Panc1 (cell line): ENCODE data around the gene CCR2. TPM values are rescaled to one million over a fixed set of nuclear protein-coding genes. Genes with fewer than 3 reads are reported as not detected.

Source experiments
- ATAC-seq: fragments of 200-7000 bp; cut with Tn5 transposase; 2 replicates; pipeline ENCODE4 v1.9.1; 2020; ENCODE audit warnings: mild to moderate bottlenecking, moderate library complexity
- BruUV-seq: library from RNA; stranded (reverse); fragments of 400-500 nt; replicated peaks from 2 replicates; lab custom pipeline; 2021; lab: Mats Ljungman, UMichigan
- CTCF ChIA-PET: fragments of 300-600 bp; sonication (Branson Sonifier 250); formaldehyde crosslinking; loops from one replicate; lab custom pipeline; 2022; ENCODE audit warnings: antibody characterized with exemption; lab: Charles Lee
- POLR2A ChIA-PET: fragments of 300-600 bp; sonication (Branson Sonifier 250); formaldehyde crosslinking; loops from one replicate; lab custom pipeline; 2022; ENCODE audit warnings: antibody characterized with exemption; lab: Charles Lee
- DNase-seq: peaks from one replicate; pipeline ENCODE4 v3.0.0-alpha.2; 2010; ENCODE audit warnings: low read depth, low spot score
- H3K27ac ChIP-seq: 2 replicates; pipeline ENCODE4 v1.5.1; 2011; ENCODE audit warnings: mild to moderate bottlenecking, low read length, inconsistent platforms
- H3K27me3 ChIP-seq: fragments of 200-500 bp; sonication (Bioruptor generic); 2 replicates; pipeline ENCODE4 v1.6.0; 2014; ENCODE audit warnings: low read length, inconsistent platforms; ENCODE audit not compliant: control insufficient read depth, insufficient read depth
- H3K36me3 ChIP-seq: fragments of 200-500 bp; sonication (Bioruptor generic); 2 replicates; pipeline ENCODE4 v1.5.1; 2014; ENCODE audit warnings: inconsistent platforms, mild to moderate bottlenecking, low read length, moderate library complexity; ENCODE audit not compliant: control insufficient read depth, insufficient read depth
- H3K4me1 ChIP-seq: 2 replicates; pipeline ENCODE4 v1.5.1; 2011; ENCODE audit warnings: inconsistent platforms, mild to moderate bottlenecking, low read length, moderate library complexity; ENCODE audit not compliant: control insufficient read depth, insufficient read depth
- H3K4me3 ChIP-seq, 2 experiments: 2 replicates each; pipeline ENCODE4 v1.5.1; 2011 to 2012; ENCODE audit warnings: low read depth in 2 of 2, low read length in 2 of 2, mild to moderate bottlenecking in 2 of 2, inconsistent platforms in 1 of 2, moderate library complexity in 1 of 2
- H3K9me3 ChIP-seq: fragments of 200-500 bp; sonication (Bioruptor generic); 2 replicates; pipeline ENCODE4 v1.5.1; 2014; ENCODE audit warnings: low read depth, mild to moderate bottlenecking, inconsistent platforms, low read length, moderate library complexity; ENCODE audit not compliant: control insufficient read depth, insufficient read depth
- POLR2AphosphoS5 ChIP-seq: IDR thresholded peaks from 2 replicates; pipeline ENCODE4 v1.6.1; 2012; ENCODE audit warnings: mild to moderate bottlenecking, low read depth, low read length, moderate library complexity
- SIN3A ChIP-seq: IDR thresholded peaks from 2 replicates; pipeline ENCODE4 v1.6.1; 2012; ENCODE audit warnings: low read depth, mild to moderate bottlenecking, low read length, moderate library complexity, borderline replicate concordance; ENCODE audit not compliant: insufficient read depth
- TCF7L2 ChIP-seq: IDR thresholded peaks from 2 replicates; pipeline ENCODE4 v1.6.1; 2011; ENCODE audit warnings: mild to moderate bottlenecking, low read depth, low read length, inconsistent platforms
- in situ Hi-C: cut with HindIII; loops from 2 replicates; pipeline ENCODE4 v1.10.0; 2016; ENCODE audit warnings: low sequenced_read_pairs, low pct_unique_long_range_greater_than_20kb
- intact Hi-C: fragments of 100-400 bp; cut with micrococcal nuclease; formaldehyde crosslinking; loops from one replicate; pipeline ENCODE4 v1.10.0; 2022; ENCODE audit not compliant: unreplicated experiment
- total RNA-seq: library from RNA; stranded (reverse); gene quantifications from one replicate; pipeline ENCODE4 v1.2.1, GENCODE V29; 2021; ENCODE audit not compliant: unreplicated experiment
- TF ChIP-seq, protein P1 (sequence below): fragments of 450-650 bp; IDR thresholded peaks from 2 replicates; pipeline ENCODE4 v1.5.1; 2017; ENCODE audit warnings: mild to moderate bottlenecking
- TF ChIP-seq, protein P2 (sequence below), 2 experiments: IDR thresholded peaks; 2 replicates each; pipeline ENCODE4 v1.6.1; 2011 to 2012; ENCODE audit warnings: low read depth in 2 of 2, control low read depth in 1 of 2, low read length in 1 of 2, mild to moderate bottlenecking in 1 of 2, moderate library complexity in 1 of 2; ENCODE audit not compliant: insufficient read depth in 1 of 2

Gene CCR2
- total RNA-seq, 1 experiment from 2014 or later: not detected

DNA sequence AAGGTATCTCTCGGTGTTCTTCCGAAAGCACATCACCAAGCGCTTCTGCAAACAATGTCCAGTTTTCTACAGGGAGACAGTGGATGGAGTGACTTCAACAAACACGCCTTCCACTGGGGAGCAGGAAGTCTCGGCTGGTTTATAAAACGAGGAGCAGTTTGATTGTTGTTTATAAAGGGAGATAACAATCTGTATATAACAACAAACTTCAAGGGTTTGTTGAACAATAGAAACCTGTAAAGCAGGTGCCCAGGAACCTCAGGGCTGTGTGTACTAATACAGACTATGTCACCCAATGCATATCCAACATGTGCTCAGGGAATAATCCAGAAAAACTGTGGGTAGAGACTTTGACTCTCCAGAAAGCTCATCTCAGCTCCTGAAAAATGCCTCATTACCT, 4.6 kb downstream of the CCR2 start:
- TF ChIP-seq, protein P1, sequence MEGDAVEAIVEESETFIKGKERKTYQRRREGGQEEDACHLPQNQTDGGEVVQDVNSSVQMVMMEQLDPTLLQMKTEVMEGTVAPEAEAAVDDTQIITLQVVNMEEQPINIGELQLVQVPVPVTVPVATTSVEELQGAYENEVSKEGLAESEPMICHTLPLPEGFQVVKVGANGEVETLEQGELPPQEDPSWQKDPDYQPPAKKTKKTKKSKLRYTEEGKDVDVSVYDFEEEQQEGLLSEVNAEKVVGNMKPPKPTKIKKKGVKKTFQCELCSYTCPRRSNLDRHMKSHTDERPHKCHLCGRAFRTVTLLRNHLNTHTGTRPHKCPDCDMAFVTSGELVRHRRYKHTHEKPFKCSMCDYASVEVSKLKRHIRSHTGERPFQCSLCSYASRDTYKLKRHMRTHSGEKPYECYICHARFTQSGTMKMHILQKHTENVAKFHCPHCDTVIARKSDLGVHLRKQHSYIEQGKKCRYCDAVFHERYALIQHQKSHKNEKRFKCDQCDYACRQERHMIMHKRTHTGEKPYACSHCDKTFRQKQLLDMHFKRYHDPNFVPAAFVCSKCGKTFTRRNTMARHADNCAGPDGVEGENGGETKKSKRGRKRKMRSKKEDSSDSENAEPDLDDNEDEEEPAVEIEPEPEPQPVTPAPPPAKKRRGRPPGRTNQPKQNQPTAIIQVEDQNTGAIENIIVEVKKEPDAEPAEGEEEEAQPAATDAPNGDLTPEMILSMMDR: no peak
- TF ChIP-seq POLR2AphosphoS5 (no peak), TCF7L2 (no peak), SIN3A (no peak)
- TF ChIP-seq, protein P2, sequence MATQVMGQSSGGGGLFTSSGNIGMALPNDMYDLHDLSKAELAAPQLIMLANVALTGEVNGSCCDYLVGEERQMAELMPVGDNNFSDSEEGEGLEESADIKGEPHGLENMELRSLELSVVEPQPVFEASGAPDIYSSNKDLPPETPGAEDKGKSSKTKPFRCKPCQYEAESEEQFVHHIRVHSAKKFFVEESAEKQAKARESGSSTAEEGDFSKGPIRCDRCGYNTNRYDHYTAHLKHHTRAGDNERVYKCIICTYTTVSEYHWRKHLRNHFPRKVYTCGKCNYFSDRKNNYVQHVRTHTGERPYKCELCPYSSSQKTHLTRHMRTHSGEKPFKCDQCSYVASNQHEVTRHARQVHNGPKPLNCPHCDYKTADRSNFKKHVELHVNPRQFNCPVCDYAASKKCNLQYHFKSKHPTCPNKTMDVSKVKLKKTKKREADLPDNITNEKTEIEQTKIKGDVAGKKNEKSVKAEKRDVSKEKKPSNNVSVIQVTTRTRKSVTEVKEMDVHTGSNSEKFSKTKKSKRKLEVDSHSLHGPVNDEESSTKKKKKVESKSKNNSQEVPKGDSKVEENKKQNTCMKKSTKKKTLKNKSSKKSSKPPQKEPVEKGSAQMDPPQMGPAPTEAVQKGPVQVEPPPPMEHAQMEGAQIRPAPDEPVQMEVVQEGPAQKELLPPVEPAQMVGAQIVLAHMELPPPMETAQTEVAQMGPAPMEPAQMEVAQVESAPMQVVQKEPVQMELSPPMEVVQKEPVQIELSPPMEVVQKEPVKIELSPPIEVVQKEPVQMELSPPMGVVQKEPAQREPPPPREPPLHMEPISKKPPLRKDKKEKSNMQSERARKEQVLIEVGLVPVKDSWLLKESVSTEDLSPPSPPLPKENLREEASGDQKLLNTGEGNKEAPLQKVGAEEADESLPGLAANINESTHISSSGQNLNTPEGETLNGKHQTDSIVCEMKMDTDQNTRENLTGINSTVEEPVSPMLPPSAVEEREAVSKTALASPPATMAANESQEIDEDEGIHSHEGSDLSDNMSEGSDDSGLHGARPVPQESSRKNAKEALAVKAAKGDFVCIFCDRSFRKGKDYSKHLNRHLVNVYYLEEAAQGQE (IDR thresholded peaks at IDR 0.05; ENCODE audit: insufficient read depth in 1 of 2, low read depth in 2 of 2, low read length in 1 of 2): no peak
- ChIA-PET CTCF (no interaction called here), POLR2A (no interaction called here)
- no TSS peak for BruUV-seq
- H3K4me1 ChIP-seq: no peaks in the 10 kb centered on the region; the same call in 1 of the 2 replicates
- H3K4me3 ChIP-seq: no peak overlapping the region
- no peaks in the 10 kb centered on the region for H3K36me3 ChIP-seq
- in situ Hi-C loops: no loop called here
- DNase-seq (no peak), ATAC-seq (no peak)
- intact Hi-C loops: no loop called here
- H3K27ac ChIP-seq: no peak overlapping the region
- no peaks in the 10 kb centered on the region for H3K9me3 ChIP-seq
- H3K27me3 ChIP-seq: peaks cover 7% of the 10 kb centered on the region

DNA sequence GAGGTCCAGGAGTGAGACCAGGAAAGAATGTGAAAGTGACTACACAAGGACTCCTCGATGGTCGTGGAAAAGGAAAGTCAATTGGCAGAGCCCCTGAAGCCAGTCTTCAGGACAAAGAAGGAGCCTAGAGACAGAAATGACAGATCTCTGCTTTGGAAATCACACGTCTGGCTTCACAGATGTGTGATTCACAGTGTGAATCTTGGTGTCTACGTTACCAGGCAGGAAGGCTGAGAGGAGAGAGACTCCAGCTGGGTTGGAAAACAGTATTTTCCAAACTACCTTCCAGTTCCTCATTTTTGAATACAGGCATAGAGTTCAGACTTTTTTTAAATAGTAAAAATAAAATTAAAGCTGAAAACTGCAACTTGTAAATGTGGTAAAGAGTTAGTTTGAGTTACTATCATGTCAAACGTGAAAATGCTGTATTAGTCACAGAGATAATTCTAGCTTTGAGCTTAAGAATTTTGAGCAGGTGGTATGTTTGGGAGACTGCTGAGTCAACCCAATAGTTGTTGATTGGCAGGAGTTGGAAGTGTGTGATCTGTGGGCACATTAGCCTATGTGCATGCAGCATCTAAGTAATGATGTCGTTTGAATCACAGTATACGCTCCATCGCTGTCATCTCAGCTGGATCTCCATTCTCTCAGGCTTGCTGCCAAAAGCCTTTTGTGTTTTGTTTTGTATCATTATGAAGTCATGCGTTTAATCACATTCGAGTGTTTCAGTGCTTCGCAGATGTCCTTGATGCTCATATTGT, 6.0 kb downstream of the CCR2 start:
- in situ Hi-C loops (no loop called here), intact Hi-C loops (no loop called here)
- H3K27ac ChIP-seq: no peak overlapping the region
- no peak for TF ChIP-seq SIN3A
- TF ChIP-seq TCF7L2: no peak
- TF ChIP-seq, protein P1: no peak
- TF ChIP-seq, protein P2 (IDR thresholded peaks at IDR 0.05; ENCODE audit: insufficient read depth in 1 of 2, low read depth in 2 of 2, low read length in 1 of 2): no peak
- no peak for TF ChIP-seq POLR2AphosphoS5
- no peaks in the 10 kb centered on the region for H3K9me3 ChIP-seq
- DNase-seq (no peak), ATAC-seq (no peak)
- no TSS peak for BruUV-seq
- ChIA-PET POLR2A (no interaction called here), CTCF (no interaction called here)
- no peaks in the 10 kb centered on the region for H3K36me3 ChIP-seq
- peaks cover 7% of the 10 kb centered on the region for H3K27me3 ChIP-seq
- no peaks in the 10 kb centered on the region; the same call in 1 of the 2 replicates for H3K4me1 ChIP-seq
- H3K4me3 ChIP-seq: no peak overlapping the region
